Retinal pigment epithelial cell (primary cell): ENCODE data around the gene SCN1B.

Source experiments
- DNase-seq: peaks from one replicate; pipeline ENCODE4 v3.0.0-alpha.2; 2010; ENCODE audit warnings: low read depth
- H3K4me3 ChIP-seq: 2 replicates; pipeline ENCODE4 v1.5.1; 2011; ENCODE audit warnings: mild to moderate bottlenecking, low read length, control low read depth, moderate library complexity
- TF ChIP-seq, protein P1 (sequence below): conservative IDR thresholded peaks from 2 replicates; pipeline ENCODE4 v1.5.1; 2011; ENCODE audit warnings: low read depth, low read length, control low read depth, inconsistent platforms

SCN1B gene

GRCh38 chr19:35068941-35069634 is 38.8 kb downstream of the SCN1B start:
- TF ChIP-seq, protein P1, sequence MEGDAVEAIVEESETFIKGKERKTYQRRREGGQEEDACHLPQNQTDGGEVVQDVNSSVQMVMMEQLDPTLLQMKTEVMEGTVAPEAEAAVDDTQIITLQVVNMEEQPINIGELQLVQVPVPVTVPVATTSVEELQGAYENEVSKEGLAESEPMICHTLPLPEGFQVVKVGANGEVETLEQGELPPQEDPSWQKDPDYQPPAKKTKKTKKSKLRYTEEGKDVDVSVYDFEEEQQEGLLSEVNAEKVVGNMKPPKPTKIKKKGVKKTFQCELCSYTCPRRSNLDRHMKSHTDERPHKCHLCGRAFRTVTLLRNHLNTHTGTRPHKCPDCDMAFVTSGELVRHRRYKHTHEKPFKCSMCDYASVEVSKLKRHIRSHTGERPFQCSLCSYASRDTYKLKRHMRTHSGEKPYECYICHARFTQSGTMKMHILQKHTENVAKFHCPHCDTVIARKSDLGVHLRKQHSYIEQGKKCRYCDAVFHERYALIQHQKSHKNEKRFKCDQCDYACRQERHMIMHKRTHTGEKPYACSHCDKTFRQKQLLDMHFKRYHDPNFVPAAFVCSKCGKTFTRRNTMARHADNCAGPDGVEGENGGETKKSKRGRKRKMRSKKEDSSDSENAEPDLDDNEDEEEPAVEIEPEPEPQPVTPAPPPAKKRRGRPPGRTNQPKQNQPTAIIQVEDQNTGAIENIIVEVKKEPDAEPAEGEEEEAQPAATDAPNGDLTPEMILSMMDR: no peak
- no peak for DNase-seq
- no peak overlapping the region for H3K4me3 ChIP-seq

DNA sequence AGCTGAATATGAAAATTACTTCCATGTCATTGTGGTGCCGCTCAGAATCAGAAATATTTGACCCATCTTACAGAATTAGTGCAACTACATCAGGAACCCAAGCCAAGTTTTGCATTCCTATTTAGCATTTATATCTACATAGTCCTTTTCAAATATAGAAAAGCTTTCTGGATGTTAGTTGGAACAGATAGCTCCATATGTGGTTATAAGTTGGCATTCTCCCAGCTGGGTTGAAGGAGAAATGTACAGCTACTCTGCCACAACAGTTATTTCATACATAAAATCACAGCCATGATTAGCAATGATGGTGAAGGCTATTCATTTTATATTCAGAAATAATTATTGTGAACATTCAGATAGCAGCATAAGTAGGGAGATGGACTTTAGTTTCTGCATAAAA is 39.4 kb downstream of the SCN1B start:
- no peak for DNase-seq
- TF ChIP-seq, protein P1: no peak
- H3K4me3 ChIP-seq: no peak overlapping the region

DNA sequence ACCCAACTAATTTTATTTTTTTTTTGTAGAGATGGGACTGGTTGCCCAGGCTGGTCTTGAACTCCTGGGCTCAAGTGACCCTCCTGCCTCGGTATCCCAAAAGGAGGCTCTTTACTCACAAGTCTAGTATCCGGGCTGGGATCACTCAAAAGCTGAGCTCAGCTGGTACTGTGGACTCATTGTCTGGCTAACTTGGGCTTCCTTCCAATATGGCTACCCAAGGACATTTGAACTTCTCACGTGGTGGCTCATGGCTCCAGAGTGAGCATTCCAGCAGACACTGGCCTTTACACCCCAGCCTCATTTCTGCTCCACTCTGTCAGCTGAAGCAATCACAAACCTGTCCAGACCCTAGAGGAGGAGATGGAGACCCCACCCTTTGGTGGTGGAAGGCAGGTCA is 40.2 kb downstream of the SCN1B start:
- TF ChIP-seq, protein P1: no peak
- DNase-seq: no peak
- H3K4me3 ChIP-seq: no peak overlapping the region

- no peak overlapping the region for H3K4me3 ChIP-seq
- no peak for DNase-seq
- TF ChIP-seq, protein P1: no peak
Observed at GRCh38 chr19:35073516-35073915, 43.2 kb downstream of the SCN1B start.

GRCh38 chr19:35073941-35074340 is 43.7 kb downstream of the SCN1B start:
- DNase-seq: no peak
- H3K4me3 ChIP-seq: no peak overlapping the region
- TF ChIP-seq, protein P1: no peak

DNA sequence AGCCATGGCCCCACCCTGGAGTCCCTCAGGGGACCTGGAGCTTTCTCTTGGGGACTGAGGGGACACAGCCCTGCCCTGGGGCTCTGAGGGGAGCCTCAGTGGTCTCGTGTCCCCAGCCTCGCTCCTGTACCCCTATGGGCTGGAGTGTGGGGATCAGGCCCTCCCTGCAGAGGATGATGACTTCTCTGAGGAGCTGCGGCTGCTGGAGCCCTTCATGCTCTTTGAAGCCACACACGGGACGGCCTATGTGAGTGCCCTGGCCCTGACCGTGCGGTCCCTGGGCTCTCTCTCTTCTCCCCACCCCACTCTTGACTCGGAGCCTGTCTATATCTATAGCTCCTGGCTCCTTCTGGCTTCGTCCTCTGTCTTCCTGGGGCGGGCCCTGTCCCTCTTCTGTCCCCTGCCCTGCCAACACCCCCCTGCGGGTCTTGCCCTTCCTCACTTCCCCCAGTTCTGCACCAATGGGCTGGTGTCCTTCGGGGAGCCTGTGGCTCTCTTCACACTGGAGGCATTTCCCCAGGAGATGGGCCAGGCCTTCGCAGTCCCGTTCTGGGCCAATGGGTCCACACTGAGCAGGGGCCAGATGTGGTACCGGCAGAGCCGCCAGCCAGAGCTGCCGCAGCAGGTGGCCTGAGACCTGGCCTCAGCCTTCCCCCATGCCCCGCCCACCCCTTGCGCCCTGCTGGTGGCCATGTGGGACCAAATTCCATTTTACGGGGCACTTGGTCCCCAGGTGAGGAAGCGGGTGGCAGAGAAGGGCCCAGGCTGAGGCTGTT is 44.3 kb downstream of the SCN1B start:
- DNase-seq: no peak
- H3K4me3 ChIP-seq: no peak overlapping the region
- TF ChIP-seq, protein P1: no peak
